Colonic mucosa (tissue), 4 donors: Measurements from ENCODE around the gene SCTR. TPM values are rescaled to one million over a fixed set of nuclear protein-coding genes. Genes with fewer than 3 reads are reported as not detected.

ENCODE experiments used
- DNase-seq: peaks from one replicate; pipeline ENCODE4 v3.0.0-alpha.2; 2020
- H3K27ac ChIP-seq: fragments of 200-600 bp; one replicate; pipeline ENCODE4 v1.8.0; 2021
- H3K27me3 ChIP-seq: fragments of 200-600 bp; one replicate; pipeline ENCODE4 v1.8.0; 2021
- H3K36me3 ChIP-seq: fragments of 200-600 bp; one replicate; pipeline ENCODE4 v1.8.0; 2021
- H3K4me1 ChIP-seq: fragments of 200-600 bp; one replicate; pipeline ENCODE4 v1.8.0; 2021; ENCODE audit warnings: mild to moderate bottlenecking
- H3K4me3 ChIP-seq: fragments of 200-600 bp; one replicate; pipeline ENCODE4 v1.8.0; 2021
- H3K9ac ChIP-seq, 2 donors: one replicate each; pipeline ENCODE4 v1.7.0; 2013; ENCODE audit warnings: control low read depth in 2 of 2, low read depth in 2 of 2, low read length in 2 of 2
- H3K9me3 ChIP-seq: fragments of 200-600 bp; one replicate; pipeline ENCODE4 v1.8.0; 2021
- CTCF ChIP-seq: fragments of 200-600 bp; IDR thresholded peaks from one replicate; pipeline ENCODE4 v1.8.0; 2022; ENCODE audit warnings: antibody characterized with exemption, mild to moderate bottlenecking
- intact Hi-C: fragments of 100-400 bp; cut with DNase I; formaldehyde crosslinking; loops from one replicate; pipeline ENCODE4 v1.14.1; 2022
- total RNA-seq, 2 donors: library from RNA; stranded (reverse); fragmentation: NEBNext Ultra II Directional in 1 of 2; extraction: Animal tissue kit (Norgen Biotek cat#: 25700) in 1 of 2; gene quantifications; one replicate each; pipeline ENCODE4 v1.2.1, GENCODE V29; 2021
- donor health status: healthy.
- donor health status: DM: no; HTN: no; CAD: no.
- donor health status: DM: no; HTN: no; CAD: no.

SCTR gene
- total RNA-seq, 2 donors from 2014 or later, result 0.25 to 0.27 TPM

GRCh38 chr2:119461811-119462210 lies 62.5 kb downstream of the SCTR start:
- no peak for DNase-seq
- Histone ChIP-seq H3K4me3 (no peak overlapping the region), H3K36me3 (no peaks in the 10 kb centered on the region), H3K27me3 (no peaks in the 10 kb centered on the region), H3K9ac (no peak overlapping the region), H3K27ac (no peak overlapping the region), H3K4me1 (no peaks in the 10 kb centered on the region), H3K9me3 (no peaks in the 10 kb centered on the region)
- intact Hi-C loops, result no loop called here
- no peak for TF ChIP-seq CTCF

- Histone ChIP-seq H3K27me3 (no peaks in the 10 kb centered on the region), H3K36me3 (no peaks in the 10 kb centered on the region), H3K9ac (no peak overlapping the region), H3K4me3 (no peak overlapping the region), H3K27ac (no peak overlapping the region), H3K9me3 (no peaks in the 10 kb centered on the region), H3K4me1 (no peaks in the 10 kb centered on the region)
- intact Hi-C loops, result no loop called here
- no peak for DNase-seq
- TF ChIP-seq CTCF, result no peak
These were observed 64.2 kb downstream of the SCTR start for GRCh38 chr2:119460076-119460475.

- no peak overlapping the region for H3K4me3 ChIP-seq
- no peak overlapping the region for H3K9ac ChIP-seq
- DNase-seq, result no peak
- intact Hi-C loops, result no loop called here
- no peaks in the 10 kb centered on the region for H3K36me3 ChIP-seq
- no peaks in the 10 kb centered on the region for H3K27me3 ChIP-seq
- no peaks in the 10 kb centered on the region for H3K4me1 ChIP-seq
- no peak overlapping the region for H3K27ac ChIP-seq
- H3K9me3 ChIP-seq, result no peaks in the 10 kb centered on the region
- no peak for TF ChIP-seq CTCF
These were observed 69.1 kb downstream of the SCTR start for GRCh38 chr2:119455066-119455718.

GRCh38 chr2:119453972-119454593 lies 70.2 kb downstream of the SCTR start:
- H3K9ac ChIP-seq, result no peak overlapping the region
- H3K27me3 ChIP-seq, result no peaks in the 10 kb centered on the region
- H3K27ac ChIP-seq, result no peak overlapping the region
- H3K4me1 ChIP-seq, result no peaks in the 10 kb centered on the region
- TF ChIP-seq CTCF, result no peak
- no peaks in the 10 kb centered on the region for H3K9me3 ChIP-seq
- H3K4me3 ChIP-seq, result no peak overlapping the region
- intact Hi-C loops, result no loop called here
- no peaks in the 10 kb centered on the region for H3K36me3 ChIP-seq
- DNase-seq, result no peak

- Histone ChIP-seq H3K27me3 (no peaks in the 10 kb centered on the region), H3K9me3 (no peaks in the 10 kb centered on the region), H3K4me1 (no peaks in the 10 kb centered on the region), H3K36me3 (no peaks in the 10 kb centered on the region), H3K27ac (no peak overlapping the region), H3K4me3 (no peak overlapping the region), H3K9ac (no peak overlapping the region)
- intact Hi-C loops, result no loop called here
- no peak for DNase-seq
- no peak for TF ChIP-seq CTCF
These were observed 72.8 kb downstream of the SCTR start for GRCh38 chr2:119451336-119452050.
